Measurements from ENCODE around the gene ZNF580.

Gene ZNF580

GRCh38 chr19:55678121-55678671 lies 37.4 kb downstream of the ZNF580 start:
- no peak overlapping the region for H3K4me3 ChIP-seq (ENCODE audit: low read depth, low read length)
- H3K36me3 ChIP-seq (replicated peaks) = peaks cover 40% of the 10 kb centered on the region
- in situ Hi-C loops (cut with HindIII; ENCODE audit: low pct_ligation_motif_present, low sequenced_read_pairs) = no loop called here
- no peak overlapping the region for H3K27ac ChIP-seq
- no peak for DNase-seq
- no peaks in the 10 kb centered on the region for H3K27me3 ChIP-seq (replicated peaks)
- TF ChIP-seq, protein P1, sequence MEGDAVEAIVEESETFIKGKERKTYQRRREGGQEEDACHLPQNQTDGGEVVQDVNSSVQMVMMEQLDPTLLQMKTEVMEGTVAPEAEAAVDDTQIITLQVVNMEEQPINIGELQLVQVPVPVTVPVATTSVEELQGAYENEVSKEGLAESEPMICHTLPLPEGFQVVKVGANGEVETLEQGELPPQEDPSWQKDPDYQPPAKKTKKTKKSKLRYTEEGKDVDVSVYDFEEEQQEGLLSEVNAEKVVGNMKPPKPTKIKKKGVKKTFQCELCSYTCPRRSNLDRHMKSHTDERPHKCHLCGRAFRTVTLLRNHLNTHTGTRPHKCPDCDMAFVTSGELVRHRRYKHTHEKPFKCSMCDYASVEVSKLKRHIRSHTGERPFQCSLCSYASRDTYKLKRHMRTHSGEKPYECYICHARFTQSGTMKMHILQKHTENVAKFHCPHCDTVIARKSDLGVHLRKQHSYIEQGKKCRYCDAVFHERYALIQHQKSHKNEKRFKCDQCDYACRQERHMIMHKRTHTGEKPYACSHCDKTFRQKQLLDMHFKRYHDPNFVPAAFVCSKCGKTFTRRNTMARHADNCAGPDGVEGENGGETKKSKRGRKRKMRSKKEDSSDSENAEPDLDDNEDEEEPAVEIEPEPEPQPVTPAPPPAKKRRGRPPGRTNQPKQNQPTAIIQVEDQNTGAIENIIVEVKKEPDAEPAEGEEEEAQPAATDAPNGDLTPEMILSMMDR (IDR thresholded peaks at IDR 0.05; ENCODE audit: low read depth, low read length, missing control alignments) = no peak

GRCh38 chr19:55679343-55680257 lies 38.8 kb downstream of the ZNF580 start:
- no peaks in the 10 kb centered on the region for H3K27me3 ChIP-seq (replicated peaks)
- H3K4me3 ChIP-seq (ENCODE audit: low read depth, low read length) = no peak overlapping the region
- H3K36me3 ChIP-seq (replicated peaks) = peaks cover 45% of the 10 kb centered on the region
- in situ Hi-C loops (cut with HindIII; ENCODE audit: low pct_ligation_motif_present, low sequenced_read_pairs) = no loop called here
- DNase-seq = no peak
- no peak overlapping the region for H3K27ac ChIP-seq
- TF ChIP-seq, protein P1 (IDR thresholded peaks at IDR 0.05; ENCODE audit: low read depth, low read length, missing control alignments) = no peak

DNA sequence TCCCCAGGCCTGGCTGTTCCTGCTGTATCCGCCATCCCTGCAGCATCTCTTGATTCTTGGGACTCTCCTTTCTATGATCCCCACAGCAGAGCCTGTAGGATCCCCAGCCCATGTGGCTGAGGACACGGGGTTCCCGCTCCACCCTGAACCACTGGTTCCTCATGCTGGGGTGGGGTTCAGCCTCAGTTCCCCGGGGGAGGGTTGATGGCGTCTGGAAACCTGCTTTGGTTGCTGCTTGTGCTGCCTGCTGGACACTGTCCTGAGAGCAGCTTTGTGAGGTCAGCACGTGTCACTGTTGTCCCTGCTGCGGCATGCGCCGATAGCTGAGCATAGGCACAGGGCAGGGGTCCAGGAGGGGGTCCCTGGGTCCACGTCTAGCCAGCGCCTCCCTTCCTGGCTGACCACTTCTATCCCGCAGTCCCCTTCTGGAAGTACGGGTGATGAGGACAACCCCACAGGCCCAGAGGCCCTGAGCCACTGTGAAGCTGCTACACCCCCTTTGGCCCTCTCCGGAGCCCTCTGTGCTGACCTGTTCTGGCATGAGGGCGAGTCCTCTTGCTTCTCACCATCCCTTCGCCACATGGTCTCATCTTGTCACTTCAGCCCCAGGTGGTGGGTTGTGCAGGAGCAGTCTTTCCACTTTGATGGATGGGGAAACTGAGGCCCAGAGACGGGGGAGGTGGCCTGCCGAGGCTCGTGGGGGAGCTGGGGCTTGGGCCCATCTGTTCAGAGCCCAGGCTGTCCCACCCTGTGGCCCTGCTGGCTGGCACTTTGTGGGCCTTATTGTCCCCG lies 39.7 kb downstream of the ZNF580 start:
- in situ Hi-C loops (cut with HindIII; ENCODE audit: low pct_ligation_motif_present, low sequenced_read_pairs) = no loop called here
- no peak overlapping the region for H3K27ac ChIP-seq
- H3K4me3 ChIP-seq (ENCODE audit: low read depth, low read length) = no peak overlapping the region

DNA sequence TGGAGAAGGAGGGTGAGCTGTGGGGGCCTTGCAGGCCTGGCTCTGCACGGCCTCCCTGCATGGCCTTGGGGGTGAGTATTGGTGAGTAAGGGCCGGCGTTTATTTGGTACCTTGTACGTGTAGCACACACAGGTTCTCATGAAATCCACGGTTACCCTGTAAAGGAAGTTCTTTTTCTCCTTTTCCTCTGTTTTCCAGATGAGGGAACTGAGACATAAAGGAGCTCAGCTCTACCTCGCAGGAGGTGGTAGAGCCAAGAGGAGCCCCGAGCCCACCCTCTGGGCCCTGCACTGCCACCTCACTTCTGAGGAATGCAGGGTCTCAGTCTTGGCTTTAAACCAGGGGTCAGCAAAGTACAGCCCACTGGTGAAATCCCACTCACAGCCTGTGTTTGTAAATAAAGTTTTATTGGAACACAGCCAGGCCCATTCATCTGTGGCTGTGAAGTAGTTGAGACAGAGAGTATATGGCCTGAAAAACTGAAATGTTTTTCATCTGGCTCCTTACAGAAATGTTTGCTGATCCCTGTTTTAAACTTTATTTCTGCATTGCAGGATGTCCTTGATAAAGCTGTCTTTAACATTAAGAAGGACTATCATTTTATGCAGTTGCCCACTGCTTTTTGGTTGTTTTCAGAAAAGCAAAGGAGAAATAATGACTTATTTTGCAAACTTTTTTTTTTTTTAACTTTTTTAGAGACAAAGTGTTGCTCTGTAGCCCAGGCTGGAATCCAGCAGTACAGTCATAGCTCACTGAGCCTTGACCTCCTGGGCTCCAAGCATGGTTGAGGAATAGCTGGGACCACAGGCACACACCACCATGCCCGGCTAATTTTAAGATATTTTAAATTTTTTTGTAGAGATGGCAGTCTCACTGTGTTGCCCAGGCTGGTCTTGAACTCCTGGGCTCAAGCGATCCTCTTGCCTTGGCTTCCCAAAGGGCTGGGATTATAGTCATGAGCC lies 40.6 kb downstream of the ZNF580 start:
- TF ChIP-seq, protein P1 (IDR thresholded peaks at IDR 0.05; ENCODE audit: low read depth, low read length, missing control alignments) = no peak
- Histone ChIP-seq H3K27ac (no peak overlapping the region), H3K36me3 (replicated peaks) (peaks cover 55% of the 10 kb centered on the region), H3K4me3 (ENCODE audit: low read depth, low read length) (no peak overlapping the region), H3K27me3 (replicated peaks) (no peaks in the 10 kb centered on the region)
- no peak for DNase-seq
- in situ Hi-C loops (cut with HindIII; ENCODE audit: low pct_ligation_motif_present, low sequenced_read_pairs) = no loop called here

More for the DNA sequence above, 39.7 kb downstream of the ZNF580 start:
- Histone ChIP-seq H3K27me3 (replicated peaks) (no peaks in the 10 kb centered on the region), H3K36me3 (replicated peaks) (peaks cover 47% of the 10 kb centered on the region)
- no peak for DNase-seq
- TF ChIP-seq, protein P1 (IDR thresholded peaks at IDR 0.05; ENCODE audit: low read depth, low read length, missing control alignments) = no peak

All from brain microvascular endothelial cell (primary cell).